ENCODE data around the gene PPOX.

PPOX gene

GRCh38 chr1:161177112-161177935 is 11.1 kb downstream of the PPOX start, which contains the start of gene B4GALT3:
TSS of gene B4GALT3 (minus strand) at chr1:161177507. CDS start at chr1:161176060, 1,447 bp downstream.
- DNase-seq: peak; percentile 77

GRCh38 chr1:161177936-161178244 is 11.7 kb downstream of the PPOX start:
- no peak for DNase-seq

- DNase-seq: no peak
Observed at GRCh38 chr1:161179698-161180097, 13.5 kb downstream of the PPOX start.

- DNase-seq: no peak
Observed at GRCh38 chr1:161180639-161181038, 14.4 kb downstream of the PPOX start.

GRCh38 chr1:161182214-161182613 is 16.0 kb downstream of the PPOX start:
- peak; percentile 0 for DNase-seq

GRCh38 chr1:161185282-161185682 is 19.1 kb downstream of the PPOX start:
- DNase-seq: no peak

- no peak for DNase-seq
Observed at GRCh38 chr1:161185732-161186311, 19.6 kb downstream of the PPOX start.

GRCh38 chr1:161187311-161187710 is 21.1 kb downstream of the PPOX start:
- no peak for DNase-seq

GRCh38 chr1:161188381-161188780 is 22.2 kb downstream of the PPOX start:
- no peak for DNase-seq

- no peak for DNase-seq
Observed at GRCh38 chr1:161189036-161189435, 22.8 kb downstream of the PPOX start.

GRCh38 chr1:161190962-161191521 is 24.8 kb downstream of the PPOX start:
- no peak for DNase-seq

- no peak for DNase-seq
Observed at GRCh38 chr1:161191971-161192370, 25.7 kb downstream of the PPOX start.

GRCh38 chr1:161192476-161193465 is 26.5 kb downstream of the PPOX start:
- DNase-seq: peak; percentile 32

- DNase-seq: no peak
Observed at GRCh38 chr1:161193561-161194235, 27.5 kb downstream of the PPOX start.

- no peak for DNase-seq
Observed at GRCh38 chr1:161195171-161195570, 28.9 kb downstream of the PPOX start.

GRCh38 chr1:161196111-161196510 is 29.9 kb downstream of the PPOX start:
- no peak for DNase-seq

GRCh38 chr1:161196521-161197451 is 30.6 kb downstream of the PPOX start:
- no peak for DNase-seq

- no peak for DNase-seq
Observed at GRCh38 chr1:161197560-161198193, 31.5 kb downstream of the PPOX start.

- no peak for DNase-seq
Observed at GRCh38 chr1:161198194-161198896, 32.1 kb downstream of the PPOX start.

- DNase-seq: no peak
Observed at GRCh38 chr1:161198897-161199431, 32.7 kb downstream of the PPOX start, which contains the start of gene ADAMTS4. TSS of gene ADAMTS4 (minus strand) at chr1:161199054. CDS start at chr1:161198627, 427 bp downstream.
